ENCODE measurements around the gene MCRIP2.
A peak's percentile ranks its signal among the peaks of the same experiment; 100 is the strongest.
"Not testable (repeated sequence)": the region's sequence is repeated elsewhere in the genome, so short reads cannot be mapped to it uniquely, and the experiment has no call there.

Gene MCRIP2

GRCh38 chr16:678858-679813 is 37.5 kb downstream of the MCRIP2 start:
- DNase-seq, result peak in 39 of 58 donors; percentile 22 to 82 (median 67)

GRCh38 chr16:679814-680624 is 38.4 kb downstream of the MCRIP2 start, which contains the start of gene STUB1:
Gene STUB1 (plus strand): TSS chr16:680410. CDS start chr16:680526, 116 bp downstream.
- peak in 56 of 58 donors; percentile 53 to 97 (median 86) for DNase-seq

- no peak for DNase-seq
Observed at GRCh38 chr16:680625-680945, 39.0 kb downstream of the MCRIP2 start.

GRCh38 chr16:680967-681745 is 39.5 kb downstream of the MCRIP2 start:
- peak in 4 of 58 donors; percentile 25 to 39 (median 32) for DNase-seq

- peak in 1 of 58 donors; percentile 20 for DNase-seq
Observed at GRCh38 chr16:681746-682427, 40.3 kb downstream of the MCRIP2 start.

GRCh38 chr16:682493-683395 is 41.1 kb downstream of the MCRIP2 start:
- DNase-seq, result no peak

GRCh38 chr16:683396-684070 is 41.9 kb downstream of the MCRIP2 start:
- no peak for DNase-seq

GRCh38 chr16:684071-684794 is 42.6 kb downstream of the MCRIP2 start, which contains the start of gene JMJD8:
Gene JMJD8 (minus strand): TSS chr16:684334. CDS start chr16:684319, 15 bp downstream.
- peak; percentile 67 to 97 (median 94) for DNase-seq

- DNase-seq, result no peak
Observed at GRCh38 chr16:684961-685696, 43.5 kb downstream of the MCRIP2 start.

GRCh38 chr16:685967-686366 is 44.3 kb downstream of the MCRIP2 start:
- DNase-seq, result peak in 1 of 58 donors; percentile 21

GRCh38 chr16:686459-687260 is 45.0 kb downstream of the MCRIP2 start:
- DNase-seq, result no peak

- DNase-seq, result no peak
Observed at GRCh38 chr16:687499-687898, 45.9 kb downstream of the MCRIP2 start.

GRCh38 chr16:689175-689897 is 47.7 kb downstream of the MCRIP2 start:
- DNase-seq, result no peak

GRCh38 chr16:691242-691641 is 49.6 kb downstream of the MCRIP2 start:
- not testable (repeated sequence) for DNase-seq

- DNase-seq, result no peak
Observed at GRCh38 chr16:692356-693108, 50.9 kb downstream of the MCRIP2 start.
